Measurements from ENCODE around the gene CDH4.

DNA sequence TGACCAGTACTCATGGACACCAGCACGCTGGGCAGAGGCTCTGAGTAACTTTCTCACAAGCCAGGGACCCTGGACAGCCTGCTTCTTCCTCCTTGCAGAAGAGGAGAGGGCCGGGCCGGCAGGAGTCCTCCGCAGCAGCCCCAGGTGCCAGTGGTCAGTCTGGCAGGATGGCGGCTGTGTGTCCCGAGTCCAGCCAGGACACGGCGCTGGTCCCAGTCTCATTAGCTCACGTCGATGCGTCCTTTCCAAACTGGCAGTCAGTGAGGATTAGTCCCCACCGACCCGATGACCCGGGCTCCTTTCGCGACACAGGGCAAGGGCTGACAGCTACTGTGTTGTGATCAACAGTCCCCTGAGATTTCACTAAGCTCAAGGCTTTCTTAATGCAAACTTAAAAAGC lies 546.6 kb downstream of the CDH4 start:
- TF ChIP-seq CTCF (IDR thresholded peaks at IDR 0.05 in 2 of 3, conservative IDR thresholded peaks at IDR 0.05 in 1 of 3; ENCODE audit: insufficient read depth in 2 of 3, low read depth in 1 of 3, low read length in 3 of 3) (no peak), SRF (CRISPR knock-in tag; IDR thresholded peaks at IDR 0.05) (no peak), CEBPZ (IDR thresholded peaks at IDR 0.05; ENCODE audit: borderline replicate concordance, low read depth, low read length) (no peak), NFE2L1 (tag; IDR thresholded peaks at IDR 0.05; ENCODE audit: borderline replicate concordance, low read depth) (no peak)
